G401.6 (cell line): ENCODE data around the gene NHLH2.

Experiments used
- FAIRE-seq: peaks from 2 replicates; lab custom pipeline; 2012; peaks lifted over from hg19 to GRCh38; lab: Jason Lieb, UNC

The NHLH2 gene

DNA sequence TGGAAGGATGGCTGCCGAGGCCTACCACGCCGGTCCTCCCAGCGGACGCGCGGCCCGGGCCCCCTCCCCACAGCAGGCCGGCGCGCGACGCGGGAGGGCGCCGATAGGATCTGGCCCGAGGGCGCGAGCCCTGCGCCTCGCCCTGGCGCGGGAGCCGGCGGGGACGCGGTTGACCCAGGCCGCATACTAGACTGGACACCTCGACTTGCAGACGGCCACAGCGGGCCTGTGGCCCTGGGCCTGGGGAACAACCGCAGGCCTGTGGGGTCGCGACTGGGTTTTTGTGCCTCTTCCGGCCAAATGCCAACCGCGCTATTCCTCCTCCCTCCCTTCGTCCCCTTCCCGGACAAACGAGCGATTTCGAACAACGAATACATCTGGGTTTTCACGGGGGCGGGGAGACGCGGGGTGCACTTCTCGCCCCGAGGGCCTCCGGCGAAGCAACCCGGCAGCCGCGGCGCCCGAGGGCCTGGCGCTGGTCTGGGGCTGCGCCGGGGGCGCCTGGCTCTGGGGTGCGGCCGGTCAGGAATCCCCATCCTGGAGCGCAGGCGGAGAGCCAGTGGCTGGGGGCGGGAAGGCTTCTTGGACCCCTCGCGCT lies 2.4 kb downstream of the NHLH2 start:
- no peak for FAIRE-seq

DNA sequence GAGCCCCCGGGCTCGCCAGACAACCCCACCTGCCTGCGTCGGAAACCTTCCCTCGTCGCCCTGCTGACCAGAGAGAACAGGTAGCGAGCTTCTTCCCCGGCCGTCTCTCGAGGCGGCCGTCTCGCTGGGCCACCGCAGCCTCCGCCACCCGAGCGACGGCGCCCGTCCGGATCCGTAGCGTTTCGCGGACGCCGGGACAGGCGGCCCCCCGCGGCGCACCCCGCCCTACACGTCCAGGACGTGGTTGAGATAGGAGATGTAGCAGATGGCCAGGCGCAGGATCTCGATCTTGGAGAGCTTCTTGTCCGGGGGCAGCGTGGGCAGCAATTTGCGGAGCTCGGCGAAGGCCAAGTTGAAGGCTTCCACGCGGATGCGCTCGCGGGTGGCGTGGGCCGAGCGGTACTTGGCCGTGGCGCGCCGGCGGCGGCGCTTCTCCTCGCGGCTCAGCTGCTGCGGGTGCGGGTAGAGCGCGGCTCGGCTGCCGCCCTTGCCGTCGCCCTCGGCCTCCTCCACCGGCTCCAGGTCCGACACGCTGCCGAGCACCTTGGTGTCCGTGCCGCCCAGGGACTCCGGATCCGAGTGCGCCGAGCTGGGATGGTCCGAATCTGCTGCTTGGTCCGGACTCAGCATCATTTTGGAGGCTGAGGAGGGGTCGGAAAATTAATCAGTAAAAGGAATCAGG lies 3.0 kb downstream of the NHLH2 start:
- FAIRE-seq, result no peak

- no peak for FAIRE-seq
Observed at GRCh38 chr1:115837341-115837739, 3.6 kb downstream of the NHLH2 start.

DNA sequence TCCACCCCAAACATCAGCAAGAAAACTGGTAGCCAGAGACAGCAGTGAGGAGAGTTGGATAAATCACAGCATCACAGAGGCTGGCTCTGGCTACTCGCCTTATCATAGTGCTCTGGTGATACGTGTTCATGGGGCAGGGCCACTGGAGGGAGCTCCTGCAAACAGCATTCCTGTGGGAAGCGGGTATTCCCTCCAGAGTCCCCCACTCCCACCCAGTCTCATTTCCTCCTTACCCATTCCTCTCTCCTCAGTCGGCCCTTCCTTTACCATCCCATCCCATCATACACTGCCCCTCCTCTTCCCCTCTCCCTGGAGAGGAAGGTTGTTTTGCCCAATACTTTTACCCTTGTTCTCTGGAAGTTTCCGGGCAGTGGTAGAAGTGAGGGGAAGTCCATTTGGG lies 7.1 kb downstream of the NHLH2 start:
- no peak for FAIRE-seq

- FAIRE-seq, result no peak
Observed at GRCh38 chr1:115832651-115833050, 8.3 kb downstream of the NHLH2 start.

GRCh38 chr1:115830963-115831362 lies 10.0 kb downstream of the NHLH2 start:
- no peak for FAIRE-seq

DNA sequence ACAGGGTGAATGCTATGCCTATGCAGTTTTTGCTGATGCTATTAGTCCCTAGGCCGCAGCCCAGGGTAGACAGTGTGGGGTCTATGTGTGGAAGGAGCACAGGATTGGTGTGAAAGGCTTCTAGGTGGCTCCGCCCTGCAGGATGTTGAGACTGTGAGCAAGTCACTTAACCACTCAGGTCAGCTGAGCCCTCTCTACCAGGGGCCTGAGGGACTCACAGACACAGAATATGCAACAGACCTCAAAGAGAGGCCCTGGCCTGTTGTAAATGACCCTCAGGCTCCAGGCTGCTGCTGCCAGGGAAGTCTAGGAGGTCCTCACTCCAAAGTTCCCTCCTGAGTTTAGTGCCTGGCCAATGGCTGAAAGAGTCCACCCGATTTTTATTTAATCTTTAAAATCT lies 11.0 kb downstream of the NHLH2 start:
- FAIRE-seq, result no peak

GRCh38 chr1:115829023-115829674 lies 11.8 kb downstream of the NHLH2 start:
- FAIRE-seq, result no peak

DNA sequence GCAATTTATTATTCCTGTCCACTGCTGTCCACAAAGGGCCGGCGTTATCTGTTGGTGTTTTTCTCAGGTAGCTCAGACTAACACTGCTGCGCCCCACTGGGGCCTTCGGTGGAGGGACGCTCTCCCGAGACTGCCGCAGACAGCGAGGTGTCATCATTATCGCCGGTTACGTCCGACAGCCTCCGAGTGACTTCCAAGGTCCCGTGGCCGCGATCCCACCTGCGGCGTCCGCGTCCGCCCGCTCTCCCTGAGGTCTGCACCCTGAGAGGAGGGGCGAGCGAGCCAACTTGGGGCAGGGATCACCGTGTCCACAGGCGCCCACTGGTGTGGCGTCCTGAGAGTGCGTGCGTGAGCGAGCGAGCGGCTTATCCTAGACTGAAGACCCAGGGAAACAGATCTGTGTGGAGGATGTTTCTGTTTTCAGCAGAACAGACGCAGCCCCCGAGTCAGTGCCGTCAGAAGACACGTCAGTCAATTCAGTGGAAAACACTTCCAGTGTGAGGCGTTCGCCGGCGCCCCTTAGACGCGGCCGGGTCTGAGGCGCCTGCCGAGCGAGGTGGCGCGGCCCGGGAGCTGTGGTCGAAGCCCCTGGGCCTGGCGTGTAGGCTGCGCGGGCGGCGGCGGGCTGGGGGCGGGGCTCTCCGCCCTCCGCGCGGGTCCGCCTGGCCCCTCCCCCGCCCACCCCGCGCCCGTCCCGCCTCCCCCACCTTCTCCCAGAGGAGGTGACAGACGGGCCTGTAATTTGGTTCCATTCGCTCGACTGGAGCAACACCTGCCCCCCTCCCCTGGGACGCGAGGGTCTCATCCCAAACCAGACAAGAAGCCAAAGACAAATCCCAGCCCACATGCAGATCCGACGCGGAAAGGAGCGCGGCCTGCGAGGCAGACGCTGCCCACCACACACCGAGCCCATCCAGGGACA lies 12.6 kb downstream of the NHLH2 start:
- no peak for FAIRE-seq

GRCh38 chr1:115827452-115828044 lies 13.4 kb downstream of the NHLH2 start:
- no peak for FAIRE-seq

GRCh38 chr1:115826628-115827027 lies 14.3 kb downstream of the NHLH2 start:
- FAIRE-seq, result no peak

DNA sequence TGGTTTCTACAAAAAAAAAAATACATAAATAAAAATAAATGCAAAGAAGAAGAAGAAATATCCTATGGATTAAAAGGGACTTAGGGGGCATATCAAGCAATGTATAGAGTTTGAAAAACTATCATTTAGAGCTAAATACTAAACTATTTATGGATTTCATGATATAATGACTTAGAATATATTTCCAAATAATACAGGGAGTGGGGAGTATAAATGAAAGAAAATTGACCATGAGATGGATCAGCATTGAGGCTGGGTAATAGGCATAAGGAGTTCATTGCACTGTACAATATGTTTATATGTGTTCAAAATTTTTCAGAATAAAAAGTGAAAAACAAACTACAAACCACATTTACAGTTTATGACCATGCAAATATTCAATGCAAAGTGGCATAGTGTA lies 18.8 kb downstream of the NHLH2 start:
- no peak for FAIRE-seq

DNA sequence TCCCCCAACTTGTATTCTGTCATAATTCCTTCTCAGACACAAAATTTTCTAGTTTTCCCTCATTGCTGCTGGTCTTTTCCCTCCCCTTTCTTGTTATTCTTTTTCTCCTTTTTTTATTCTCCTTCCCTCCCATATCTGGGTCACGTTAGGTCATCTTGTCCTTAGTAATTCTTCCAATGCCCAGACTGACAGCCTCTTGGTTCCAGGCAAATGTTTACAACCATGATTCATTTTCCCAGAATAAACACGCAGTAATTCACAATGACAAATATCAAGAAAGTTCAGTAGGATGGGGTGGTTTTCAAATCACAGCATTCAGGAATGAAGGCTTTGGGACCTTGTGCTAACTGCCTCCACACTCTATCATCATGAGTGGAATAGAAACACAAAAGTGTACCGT lies 25.2 kb downstream of the NHLH2 start:
- FAIRE-seq, result no peak

- no peak for FAIRE-seq
Observed at GRCh38 chr1:115814685-115815398, 26.1 kb downstream of the NHLH2 start.

GRCh38 chr1:115813727-115814126 lies 27.2 kb downstream of the NHLH2 start:
- FAIRE-seq, result no peak

DNA sequence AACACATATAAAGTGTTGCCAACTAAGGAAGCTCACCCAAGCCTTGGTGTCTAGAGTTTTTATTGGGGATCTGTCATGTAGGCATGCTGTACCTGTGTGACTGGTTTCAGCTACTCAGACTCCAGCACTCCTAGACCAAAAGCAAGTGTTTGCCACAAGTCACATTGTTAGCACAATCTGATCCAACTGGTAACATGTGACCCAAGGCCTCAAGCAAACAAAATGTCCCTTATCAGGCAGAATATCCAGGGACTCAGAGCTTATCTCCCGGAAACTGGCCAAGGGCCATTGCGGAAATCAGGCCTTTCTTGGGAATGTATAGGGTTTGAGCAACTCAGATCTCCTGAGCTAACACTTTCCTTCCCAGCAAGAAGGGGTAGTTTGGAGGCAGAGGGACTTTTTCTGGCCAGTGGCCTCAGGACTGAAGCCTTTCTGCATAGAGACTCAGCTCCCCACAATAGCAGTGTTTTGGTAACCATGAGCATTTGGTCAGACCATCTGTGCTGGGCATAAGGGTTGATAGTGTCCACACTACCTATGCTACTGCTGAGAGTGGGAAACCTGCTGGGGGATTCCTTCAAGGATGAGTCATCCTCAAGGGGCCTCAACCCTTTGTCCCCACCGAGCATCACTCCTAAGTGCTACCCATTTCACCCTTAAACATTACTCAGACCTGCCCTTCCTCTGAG lies 29.6 kb downstream of the NHLH2 start:
- no peak for FAIRE-seq

DNA sequence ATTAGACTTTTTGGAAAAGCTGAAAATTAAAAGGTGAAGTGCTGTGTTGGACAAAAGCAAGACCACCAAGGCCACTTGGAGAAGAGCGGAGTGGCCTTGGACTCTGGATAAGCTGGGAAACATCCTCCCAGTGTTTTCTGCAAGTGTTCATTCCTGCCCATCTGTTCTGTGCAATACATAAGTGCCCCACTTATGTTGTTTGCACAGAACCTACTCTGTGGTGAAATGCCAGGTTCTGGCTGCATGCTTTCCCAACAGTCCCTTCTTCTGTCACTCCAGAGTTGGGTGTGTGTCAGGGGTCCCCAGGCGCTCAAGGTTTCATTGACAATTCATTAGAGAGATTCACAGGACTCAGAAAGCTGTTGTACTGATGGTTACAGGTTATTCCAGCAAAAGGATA lies 30.3 kb downstream of the NHLH2 start:
- no peak for FAIRE-seq

DNA sequence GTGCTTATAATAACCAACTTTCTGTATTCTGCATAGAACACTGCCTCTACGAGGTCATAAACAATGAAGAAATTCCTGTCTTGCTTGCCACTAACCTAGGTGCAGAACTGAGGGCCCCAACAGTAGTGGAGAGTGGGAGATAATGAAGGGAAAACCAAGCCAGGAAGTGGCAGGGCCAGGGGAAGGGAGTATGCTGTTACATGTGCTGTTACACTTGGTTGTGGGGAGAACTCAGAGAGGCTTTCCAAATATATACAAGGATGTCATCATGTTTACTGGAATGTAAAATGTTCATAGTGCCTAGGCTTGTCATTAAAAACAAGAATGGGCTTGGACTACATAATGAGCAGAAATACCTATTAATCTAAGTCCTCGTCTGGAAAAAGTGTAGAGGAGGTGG lies 31.1 kb downstream of the NHLH2 start:
- FAIRE-seq, result no peak

DNA sequence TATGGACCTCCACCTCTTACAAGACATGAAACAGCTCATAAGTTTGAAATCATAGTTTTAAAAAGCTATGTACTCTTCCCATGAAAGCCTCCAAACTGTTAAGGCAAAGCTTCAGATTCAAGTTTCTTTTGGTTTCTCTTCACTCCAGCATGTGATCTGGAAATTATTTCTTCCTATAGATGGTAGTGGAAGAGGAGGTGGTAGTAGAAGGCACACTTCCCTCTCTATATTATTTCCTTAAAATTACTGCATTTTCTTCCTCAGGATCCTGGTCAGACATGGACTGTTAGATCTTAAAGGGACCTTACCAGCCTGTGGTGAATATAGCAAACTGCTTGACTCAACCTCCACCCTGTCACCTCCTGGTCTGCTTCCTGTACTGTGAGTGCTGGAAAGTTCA lies 31.9 kb downstream of the NHLH2 start:
- no peak for FAIRE-seq

DNA sequence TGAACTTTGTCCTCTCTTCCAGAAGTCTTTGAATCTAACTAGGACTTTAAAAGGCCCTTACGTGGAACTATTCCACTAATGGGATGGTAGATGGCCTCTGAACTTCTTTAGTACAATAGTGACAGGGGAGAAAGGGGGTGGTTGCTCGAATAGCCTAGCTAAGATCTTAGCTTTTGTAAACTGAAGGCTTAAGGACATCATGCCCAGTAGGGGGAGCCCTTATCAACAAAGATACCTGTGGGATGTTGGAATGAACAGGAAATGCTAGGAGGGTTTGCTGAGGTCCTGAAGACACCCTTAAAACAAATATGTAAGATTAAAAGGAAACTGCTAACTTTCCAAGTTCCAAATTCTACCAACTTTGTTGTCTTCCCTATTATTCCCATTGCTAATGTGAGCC lies 33.2 kb downstream of the NHLH2 start:
- FAIRE-seq, result no peak

GRCh38 chr1:115805597-115805996 lies 35.3 kb downstream of the NHLH2 start:
- no peak for FAIRE-seq
